Activated T-cell treated with anti-CD3 and anti-CD28 coated beads for 4 hours (primary cell): ENCODE measurements around the gene ARID3B.
A peak's percentile ranks its signal among the peaks of the same experiment; 100 is the strongest.
"Not testable (repeated sequence)": the region's sequence is repeated elsewhere in the genome, so short reads cannot be mapped to it uniquely, and the experiment has no call there.

ENCODE experiments used
- DNase-seq: peaks from one replicate; pipeline ENCODE4 v3.0.0-alpha.2; 2020

Gene ARID3B, protein sequence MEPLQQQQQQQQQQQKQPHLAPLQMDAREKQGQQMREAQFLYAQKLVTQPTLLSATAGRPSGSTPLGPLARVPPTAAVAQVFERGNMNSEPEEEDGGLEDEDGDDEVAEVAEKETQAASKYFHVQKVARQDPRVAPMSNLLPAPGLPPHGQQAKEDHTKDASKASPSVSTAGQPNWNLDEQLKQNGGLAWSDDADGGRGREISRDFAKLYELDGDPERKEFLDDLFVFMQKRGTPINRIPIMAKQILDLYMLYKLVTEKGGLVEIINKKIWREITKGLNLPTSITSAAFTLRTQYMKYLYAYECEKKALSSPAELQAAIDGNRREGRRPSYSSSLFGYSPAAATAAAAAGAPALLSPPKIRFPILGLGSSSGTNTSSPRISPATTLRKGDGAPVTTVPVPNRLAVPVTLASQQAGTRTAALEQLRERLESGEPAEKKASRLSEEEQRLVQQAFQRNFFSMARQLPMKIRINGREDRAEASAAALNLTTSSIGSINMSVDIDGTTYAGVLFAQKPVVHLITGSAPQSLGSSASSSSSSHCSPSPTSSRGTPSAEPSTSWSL

DNA sequence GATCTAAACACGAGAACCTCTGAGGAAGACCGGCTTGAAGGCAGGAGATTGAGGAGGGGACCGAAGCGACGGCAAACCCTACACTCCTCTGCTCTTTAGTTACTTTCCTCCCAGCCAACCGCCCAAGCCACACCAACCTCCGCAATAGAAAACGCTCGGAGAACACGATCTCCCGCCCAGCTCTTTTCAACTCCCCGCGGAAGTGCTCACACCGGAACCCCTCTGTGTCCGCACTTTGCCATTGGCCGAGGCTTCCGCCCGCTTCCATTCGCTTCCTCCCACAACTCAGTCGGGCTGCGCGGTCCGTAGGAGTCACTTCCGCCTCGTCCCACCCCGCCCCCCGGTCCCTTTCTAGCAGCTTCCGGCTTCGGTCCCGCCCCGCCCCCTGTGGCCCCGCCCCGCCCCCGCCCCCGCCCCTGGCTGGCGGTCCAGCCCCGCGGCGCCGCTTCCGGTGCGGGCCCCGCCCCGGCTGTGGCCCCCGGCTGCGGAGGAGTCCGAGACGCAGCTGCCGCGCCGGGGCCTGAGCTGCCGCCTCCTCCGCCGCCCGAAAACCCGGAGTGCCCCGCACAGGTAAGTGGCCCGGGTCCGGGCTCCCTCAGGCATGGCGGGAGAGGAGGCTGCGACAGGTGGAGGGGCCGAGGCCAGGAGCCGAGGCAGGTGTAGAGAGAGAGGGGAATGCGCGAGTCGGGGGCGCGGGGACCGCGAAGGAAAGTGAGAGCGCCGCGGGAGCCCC lies at the start of gene ARID3B:
TSS of gene ARID3B (plus strand) at position 460 of the 733 bp plus-strand sequence. CDS start 2,717 bp downstream, outside the sequence.
- DNase-seq, result peak; percentile 89

DNA sequence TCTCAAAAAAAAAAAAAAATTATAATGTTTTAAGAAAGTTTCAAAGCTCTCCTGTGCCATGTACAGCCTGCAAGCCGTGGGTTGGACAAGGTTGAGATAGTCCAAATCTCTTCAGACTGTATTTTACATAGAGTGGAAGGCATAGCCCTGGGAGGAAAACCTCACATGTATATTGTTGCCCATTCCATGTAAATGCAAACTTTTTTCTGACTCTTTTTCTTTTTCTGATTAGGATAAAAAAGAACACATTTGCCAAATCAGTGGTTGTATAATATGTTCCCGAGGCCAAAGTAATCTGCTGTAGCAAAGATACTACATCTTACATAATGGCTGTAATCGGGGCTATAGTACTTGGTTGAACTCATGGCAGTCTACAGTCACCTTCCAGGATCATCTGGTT lies 44.4 kb upstream of the ARID3B start:
- DNase-seq, result no peak

DNA sequence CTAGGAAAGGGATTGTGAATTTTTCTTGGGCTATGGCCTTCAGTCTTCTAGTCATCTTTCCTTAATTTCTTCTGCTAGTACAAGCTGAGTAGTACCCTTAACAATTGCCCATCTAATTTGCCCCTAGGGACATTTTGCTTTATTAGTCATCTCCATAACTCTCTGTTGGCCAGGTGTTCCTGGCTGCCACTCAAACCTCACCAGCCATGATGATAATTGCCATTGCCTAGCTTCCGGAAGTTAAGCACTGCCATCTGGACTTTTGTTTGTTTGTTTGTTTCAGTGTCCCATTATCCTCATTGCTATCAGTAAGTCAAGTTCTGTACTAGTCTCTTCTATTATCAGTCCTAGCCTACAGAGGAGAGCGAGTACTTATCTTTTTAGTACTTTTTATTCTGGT lies 43.4 kb upstream of the ARID3B start:
- no peak for DNase-seq

DNA sequence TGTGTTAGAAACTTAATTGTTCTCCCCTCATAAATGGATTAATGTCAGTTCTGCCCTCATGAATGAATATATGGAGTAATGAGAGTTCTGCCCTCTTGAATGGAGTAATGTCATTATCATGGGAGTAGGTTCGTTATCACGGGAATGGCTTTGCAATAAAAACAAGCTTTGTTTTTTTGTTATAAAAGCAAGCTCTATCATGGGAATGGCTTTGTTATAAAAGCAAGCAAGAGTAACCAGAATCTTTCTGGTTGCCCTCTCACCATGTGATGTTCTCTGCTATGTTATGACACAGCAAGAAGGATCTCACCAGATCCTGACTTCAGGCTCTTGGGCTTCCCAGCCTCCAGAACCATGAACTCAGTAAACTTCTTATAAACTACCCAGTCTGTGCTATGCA lies 41.7 kb upstream of the ARID3B start:
- no peak for DNase-seq

DNA sequence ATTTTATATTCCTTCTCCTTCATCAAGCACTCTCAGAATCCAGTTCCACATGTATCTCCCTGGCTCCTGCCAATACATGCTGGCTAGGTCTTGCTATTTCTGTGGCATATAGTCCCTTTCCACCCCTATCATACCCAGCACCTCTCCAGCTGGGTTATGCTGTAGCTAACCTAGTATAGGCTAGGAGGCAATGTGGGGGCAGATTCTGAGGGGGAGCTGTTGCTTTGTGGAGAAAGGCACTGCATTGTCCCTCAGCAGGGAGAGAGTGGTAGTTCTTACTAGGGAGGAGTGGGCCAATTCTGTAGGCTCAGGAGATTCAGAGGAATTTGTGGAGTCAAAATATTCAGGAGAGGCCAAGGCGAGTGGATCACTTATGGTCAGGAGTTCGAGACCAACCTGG lies 40.6 kb upstream of the ARID3B start:
- DNase-seq, result no peak

DNA sequence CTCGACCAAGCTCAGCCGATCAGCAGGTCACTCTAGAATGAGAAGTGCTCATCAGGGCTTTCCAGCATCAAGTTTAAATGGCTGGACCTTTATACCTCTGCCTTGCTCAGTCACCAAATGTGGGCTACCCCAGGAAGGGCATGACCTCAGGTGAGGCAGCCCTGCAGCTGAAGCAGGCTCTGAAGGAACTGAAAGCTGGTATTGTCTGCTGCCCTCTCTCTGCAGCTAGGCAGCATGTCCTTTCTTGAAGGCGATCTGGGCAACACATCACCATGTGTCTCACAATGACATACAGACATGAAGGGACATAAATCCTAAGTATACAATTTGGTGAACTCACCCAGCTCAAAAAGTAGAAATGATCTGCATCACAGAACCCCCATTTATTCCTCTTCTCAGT lies 38.7 kb upstream of the ARID3B start:
- no peak for DNase-seq

DNA sequence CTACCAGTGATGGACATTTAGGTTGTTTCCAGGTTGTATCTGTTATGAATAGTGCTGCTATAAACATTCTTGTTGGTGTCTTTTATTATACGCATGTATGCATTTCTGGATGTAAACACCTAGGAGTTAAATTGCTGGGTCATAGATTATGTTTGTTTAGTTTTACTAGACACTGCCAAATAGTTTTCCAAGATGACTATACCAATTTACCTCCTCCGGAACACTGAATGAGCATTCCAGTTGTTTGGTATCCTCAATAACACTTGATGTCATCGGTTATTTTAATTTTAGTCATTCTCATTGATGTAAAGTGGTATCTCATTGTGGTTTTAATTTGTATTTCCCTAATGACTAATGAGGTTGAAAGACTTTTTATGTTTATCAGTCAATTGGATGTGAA lies 36.6 kb upstream of the ARID3B start:
- DNase-seq, result no peak

DNA sequence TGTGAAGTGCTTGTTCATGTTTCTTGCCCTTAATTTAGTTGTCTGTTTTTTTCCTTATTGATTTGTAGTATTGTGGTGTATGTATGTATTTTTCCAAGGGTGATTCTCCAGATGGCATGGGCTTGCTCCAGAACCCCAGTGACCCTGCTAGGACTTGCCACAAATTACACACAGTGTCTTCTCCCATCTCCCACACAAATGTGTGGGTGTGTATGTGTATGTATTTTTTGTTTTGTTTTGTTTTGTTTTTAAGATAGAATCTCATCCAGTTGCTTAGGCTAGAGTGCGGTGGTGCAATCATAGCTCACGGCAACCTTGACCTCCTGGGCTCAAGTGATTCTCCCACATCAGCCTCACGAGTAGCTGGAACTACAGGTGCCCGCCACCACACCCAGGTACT lies 36.2 kb upstream of the ARID3B start:
- DNase-seq, result no peak

DNA sequence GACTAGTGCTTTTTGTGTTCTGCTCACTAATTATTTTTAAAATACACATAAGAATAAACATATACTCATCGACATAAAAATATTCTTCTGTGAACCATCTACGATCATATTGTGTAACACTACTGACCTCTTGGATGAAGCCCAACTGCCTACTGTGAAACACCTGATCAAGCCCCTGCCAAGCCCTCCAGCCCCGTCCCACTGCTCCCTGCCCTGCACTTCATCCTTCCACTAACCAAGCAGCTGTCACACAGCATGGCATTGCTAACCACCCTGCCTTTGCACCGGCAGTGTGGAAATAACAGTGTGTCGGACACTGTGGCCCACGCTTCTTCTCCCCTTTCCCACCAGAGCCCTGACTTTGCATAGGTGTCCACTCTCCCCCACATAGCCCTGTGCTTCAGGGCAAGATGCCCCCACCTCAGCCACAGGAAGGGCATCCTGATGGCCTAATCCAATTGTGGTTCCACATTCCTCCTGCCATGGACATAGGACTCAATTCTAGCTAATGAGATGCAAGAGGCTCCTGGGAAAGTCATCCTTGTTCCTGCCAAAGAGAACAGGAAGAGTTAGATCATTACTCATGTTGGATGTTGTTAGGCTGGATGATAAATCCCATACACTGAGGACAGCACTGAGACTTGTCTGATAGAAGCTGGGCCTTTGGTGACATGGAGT lies 35.0 kb upstream of the ARID3B start:
- no peak for DNase-seq

DNA sequence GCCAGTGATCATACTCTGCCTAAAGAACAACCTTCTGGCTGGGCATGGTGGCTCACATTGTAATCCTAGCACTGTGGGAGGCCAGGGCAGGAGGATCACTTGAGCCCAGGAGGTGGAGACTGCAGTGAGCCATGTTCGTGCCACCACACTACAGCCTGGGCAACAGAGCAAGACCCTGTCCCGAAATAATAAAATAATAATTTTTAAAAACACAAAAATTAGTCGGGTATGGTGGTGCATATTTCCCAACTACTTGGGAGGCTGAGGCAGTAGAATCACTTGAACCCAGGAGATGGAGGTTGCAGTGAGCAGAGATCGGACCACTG lies 34.5 kb upstream of the ARID3B start:
- no peak for DNase-seq

DNA sequence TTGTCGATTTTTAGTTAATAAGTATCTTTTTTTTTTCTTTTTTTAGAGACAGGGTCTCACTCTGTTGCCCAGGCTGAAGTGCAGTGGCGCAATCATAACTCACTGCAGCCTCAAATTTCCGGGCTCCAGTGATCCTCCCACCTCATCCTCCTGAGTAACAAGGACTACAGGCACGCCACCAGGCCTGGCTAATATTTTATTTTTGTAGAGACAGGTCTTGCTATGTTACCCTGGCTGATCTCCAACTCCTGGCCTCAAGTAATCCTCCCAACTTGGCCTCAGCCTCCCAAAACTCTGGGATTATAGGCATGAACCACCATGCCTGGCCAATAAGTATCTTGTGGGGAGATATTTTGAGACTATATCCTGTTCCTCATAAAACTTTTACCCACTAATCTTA lies 29.4 kb upstream of the ARID3B start:
- DNase-seq, result no peak

DNA sequence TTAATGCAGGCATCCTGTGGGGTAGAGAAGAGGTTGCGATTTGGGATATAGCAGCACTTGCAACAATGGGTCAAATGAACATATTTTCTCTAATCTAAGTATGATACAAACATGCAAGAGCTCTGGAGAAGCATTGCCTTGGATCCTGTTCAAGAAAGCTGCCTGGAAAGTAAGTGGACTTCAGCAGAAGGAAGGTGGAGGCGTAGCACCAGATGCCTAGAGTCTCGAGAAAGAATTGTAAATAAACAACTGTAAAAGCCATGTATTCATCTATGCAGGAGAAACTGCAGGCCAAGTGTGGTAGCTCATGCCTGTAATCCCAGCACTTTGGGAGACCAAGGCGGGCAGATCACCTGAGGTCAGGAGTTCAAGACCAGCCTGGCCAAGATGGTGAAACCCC lies 27.0 kb upstream of the ARID3B start:
- not testable (repeated sequence) for DNase-seq

DNA sequence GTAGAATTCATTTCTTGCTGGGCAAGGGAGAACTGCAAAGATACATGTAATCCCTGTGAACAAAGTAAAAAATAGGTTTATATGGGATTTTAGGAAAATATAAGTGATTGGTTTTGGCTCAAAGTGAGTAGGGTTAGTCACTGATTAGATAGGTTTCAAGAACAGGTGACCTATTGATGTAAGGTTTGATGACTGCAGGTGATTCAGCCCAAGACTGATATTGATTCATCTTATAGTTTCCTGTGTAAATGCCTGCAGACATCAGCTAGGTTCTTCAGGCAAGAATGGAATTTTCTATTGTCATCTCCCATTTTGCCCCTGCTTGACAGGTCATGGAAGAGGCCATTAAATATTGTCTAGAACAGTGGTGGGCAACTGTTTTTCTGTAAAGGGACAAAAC lies 23.9 kb upstream of the ARID3B start:
- no peak for DNase-seq

DNA sequence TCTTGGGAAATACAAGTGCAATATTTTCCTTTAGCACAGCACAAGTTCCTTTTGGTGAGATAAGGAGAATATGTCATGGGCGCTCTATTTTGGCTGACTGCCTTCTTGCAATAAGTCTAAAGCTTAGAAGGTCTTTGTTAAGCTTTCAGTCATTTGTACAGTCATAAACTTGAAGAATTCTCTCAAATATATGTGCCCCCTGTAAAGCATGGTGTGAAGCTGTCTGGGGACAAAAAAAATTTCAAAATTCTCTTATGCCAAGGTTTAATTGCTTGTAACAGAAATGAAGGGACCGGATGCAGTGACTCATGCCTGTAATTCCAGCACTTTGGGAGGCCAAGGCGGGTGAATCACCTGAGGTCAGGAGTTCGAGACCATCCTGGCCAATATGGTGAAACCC lies 21.7 kb upstream of the ARID3B start:
- no peak for DNase-seq

DNA sequence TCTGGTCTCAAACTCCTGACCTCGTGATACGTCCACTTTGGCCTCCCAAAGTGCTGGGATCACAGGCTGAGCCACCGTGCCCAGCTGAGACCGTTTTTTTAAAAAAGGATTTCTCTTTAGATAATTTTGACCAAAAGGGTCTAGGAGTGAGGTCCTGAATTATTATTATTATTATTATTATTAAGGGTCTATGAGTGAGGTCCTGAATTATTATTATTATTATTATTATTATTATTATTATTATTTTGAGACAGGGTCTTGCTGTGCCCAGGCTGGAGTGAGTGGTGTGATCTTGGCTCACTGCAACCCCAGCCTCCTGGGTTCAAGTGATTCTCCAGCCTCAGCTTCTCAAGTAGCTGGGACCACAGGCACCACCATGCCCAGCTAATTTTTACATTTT lies 20.6 kb upstream of the ARID3B start:
- no peak for DNase-seq

DNA sequence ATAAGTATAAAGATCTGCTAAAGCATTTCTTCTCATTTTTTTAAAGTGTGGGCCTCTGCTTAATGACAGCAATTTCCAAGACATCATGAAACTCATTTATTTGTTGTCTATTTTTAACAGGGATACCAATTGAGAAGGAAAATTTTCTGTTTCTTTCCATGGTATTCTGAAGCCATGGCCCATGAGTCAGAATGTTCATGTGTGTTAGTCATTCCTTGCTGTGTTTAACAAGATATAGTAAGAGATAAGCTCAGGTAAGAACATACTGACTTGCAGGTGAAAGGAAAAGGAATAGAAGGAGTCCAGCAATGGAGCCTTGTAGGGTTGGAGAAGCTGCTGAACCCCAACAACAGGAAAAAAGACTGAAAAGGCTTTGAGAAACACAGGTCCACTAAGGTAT lies 17.0 kb upstream of the ARID3B start:
- DNase-seq, result no peak

DNA sequence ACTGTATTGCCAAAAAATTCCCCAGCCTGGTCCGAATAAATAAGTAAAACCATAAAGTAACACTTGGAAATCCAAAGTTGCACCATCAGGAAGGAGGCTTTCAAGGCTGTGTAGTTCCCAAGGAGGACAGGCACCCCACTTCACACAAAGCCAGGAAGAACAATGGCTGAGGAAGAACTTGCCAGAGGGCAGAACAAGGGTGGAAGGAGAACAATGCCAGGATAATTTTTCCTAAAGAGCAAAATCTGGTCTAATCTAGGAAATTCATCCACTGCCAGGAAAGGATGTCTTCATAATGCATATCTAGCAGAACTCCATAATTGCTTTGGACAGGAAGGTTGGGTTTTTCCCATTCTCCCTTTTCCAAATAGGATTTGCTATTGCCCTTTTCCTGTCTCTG lies 15.7 kb upstream of the ARID3B start:
- DNase-seq, result no peak

DNA sequence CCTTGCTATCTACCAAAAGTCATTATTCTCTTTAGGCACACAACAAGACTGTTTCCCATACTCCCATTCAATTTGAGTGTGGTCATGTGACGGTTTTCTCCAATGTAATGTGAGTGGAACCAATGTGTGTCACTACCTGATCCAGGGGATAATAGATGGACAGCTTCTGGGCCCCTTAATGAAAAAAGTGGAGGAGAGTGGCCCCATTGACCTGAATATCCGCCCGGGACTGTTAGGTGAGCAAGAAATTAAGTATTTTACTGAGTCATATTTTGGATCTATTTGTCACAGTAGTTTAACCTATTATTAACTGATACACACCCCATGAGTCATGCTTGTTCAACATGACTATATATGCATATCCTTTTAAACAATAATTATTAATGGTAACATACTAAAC lies 15.1 kb upstream of the ARID3B start:
- no peak for DNase-seq

DNA sequence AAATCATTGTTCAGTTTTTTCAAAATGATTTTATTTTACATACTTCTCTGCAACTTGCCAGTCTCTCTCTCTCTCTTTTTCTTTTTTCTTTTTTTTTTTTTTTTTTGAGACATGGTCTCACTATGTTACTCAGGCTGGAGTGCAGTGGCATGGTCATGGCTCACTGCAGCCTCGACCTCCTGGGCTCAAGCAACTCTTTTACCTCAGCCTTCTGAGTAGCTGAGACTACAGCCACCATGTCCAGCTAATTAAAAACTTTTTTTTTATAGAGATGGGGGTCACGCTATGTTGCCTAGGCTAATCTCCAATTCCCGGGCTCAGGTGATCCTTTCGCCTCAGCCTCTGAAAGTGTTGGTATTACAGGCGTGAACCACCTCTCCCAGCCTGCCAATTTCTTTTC lies 12.1 kb upstream of the ARID3B start:
- DNase-seq, result no peak

DNA sequence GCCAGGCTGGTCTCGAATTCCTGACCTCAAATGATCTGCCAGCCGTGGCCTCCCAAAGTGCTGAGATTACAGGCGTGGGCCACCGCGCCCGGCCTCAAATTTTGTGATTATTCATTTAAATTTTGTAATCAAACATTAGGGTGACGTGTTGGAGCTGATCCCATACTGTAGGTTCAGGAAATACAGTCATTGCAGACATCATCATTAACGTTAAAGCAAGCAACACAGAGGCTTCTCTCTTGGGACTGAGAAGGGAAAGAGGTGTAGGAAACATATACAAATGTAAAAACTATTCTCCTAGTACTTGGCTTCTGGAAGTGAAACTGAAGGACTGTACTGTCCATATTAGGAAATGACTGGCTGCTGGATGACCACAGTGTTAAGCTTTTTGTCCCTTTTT lies 11.1 kb upstream of the ARID3B start:
- DNase-seq, result no peak

DNA sequence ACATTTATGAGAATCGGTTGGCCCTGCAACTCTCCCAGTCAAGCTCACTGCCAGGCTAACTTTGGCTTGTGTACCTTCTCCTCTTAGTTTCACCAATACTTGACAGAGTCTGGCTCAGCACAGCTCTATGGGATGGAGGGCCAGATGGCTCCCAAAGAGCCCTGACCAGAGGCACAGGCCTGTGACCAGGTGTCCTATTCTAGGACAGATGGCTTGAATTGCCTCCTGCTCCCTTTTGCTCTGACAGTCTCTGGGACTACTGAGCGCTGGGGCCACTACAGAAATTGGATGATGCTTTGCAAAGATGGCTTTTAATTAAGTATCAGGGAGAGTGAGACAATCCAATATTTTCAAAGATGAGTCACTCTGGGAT lies 10.3 kb upstream of the ARID3B start:
- no peak for DNase-seq

DNA sequence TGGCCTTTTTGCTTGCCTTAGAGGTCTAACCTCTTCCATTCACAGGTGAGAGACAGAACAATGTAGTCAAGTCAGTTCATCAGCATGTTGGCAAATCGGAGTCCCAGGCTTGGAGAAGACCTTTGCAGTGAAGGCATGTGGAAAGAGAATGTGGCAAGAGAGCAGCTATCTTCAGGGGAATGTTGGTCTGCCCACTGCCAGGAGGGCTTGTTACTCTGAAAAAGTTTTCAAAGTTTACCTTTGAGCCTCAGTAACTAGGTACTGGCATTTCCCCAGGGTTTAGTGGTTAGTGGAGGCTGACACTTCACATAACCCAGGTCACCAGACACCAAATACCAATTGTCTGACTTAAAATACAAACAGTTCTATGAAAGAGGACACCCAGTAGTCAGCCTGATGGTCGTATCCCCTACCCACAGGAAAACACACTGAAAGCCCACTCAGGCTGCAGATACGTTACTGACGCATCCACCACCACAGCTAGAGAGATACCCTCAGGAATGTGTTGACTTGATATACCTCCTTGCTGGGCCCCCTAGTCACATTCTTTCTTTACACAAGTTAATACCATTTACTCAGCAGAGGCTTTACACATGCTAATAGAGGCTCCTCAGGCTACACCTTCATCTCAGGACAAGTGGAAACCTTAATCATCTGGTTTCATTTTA lies 9.7 kb upstream of the ARID3B start:
- no peak for DNase-seq

DNA sequence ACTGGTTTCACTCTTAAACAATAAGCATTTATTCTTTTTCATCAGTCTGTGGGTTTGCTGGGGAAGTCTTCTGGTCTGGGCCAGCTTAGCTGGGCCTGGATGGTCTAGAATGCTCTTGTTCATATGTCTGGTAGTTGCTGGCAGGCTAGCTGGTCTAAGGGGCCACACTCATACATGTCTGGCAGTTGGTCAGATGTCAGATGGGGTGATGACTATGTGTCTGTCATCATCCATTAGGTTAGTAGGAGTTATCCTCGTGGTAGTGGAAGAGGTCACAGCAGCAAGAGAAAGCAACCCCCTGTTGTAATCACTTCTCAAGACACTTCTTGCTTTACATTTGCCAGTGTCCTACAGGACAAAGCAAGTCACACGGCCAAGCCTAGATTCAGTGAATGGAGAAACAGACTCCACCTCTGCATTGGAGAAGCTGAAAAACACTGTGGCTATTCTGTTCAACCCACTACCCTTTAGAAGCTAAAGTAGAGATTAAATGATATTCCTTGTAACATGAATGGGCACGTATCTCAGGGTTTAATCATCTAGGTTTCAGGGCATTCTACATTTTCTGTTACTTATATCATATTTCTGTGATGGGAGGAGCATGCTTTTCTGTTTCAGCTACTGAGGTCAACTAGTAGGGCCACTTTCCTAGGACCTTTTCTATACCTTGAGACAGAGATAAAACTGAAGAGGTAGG lies 5.5 kb upstream of the ARID3B start:
- no peak for DNase-seq
